COLO829 (cell line): Measurements from ENCODE around the gene AHDC1.
A peak's percentile ranks its signal among the peaks of the same experiment; 100 is the strongest.
"Not testable (repeated sequence)": the region's sequence is repeated elsewhere in the genome, so short reads cannot be mapped to it uniquely, and the experiment has no call there.

Source experiments
- DNase-seq: peaks from one replicate; pipeline ENCODE4 v3.0.0; 2012; ENCODE audit warnings: low spot score

Gene AHDC1

GRCh38 chr1:27548136-27548853, 55.6 kb downstream of the AHDC1 start:
- no peak for DNase-seq

- no peak for DNase-seq
Measured at GRCh38 chr1:27547220-27548116, 56.5 kb downstream of the AHDC1 start.

GRCh38 chr1:27545876-27546275, 58.1 kb downstream of the AHDC1 start:
- no peak for DNase-seq

GRCh38 chr1:27545271-27545670, 58.7 kb downstream of the AHDC1 start:
- DNase-seq = no peak

GRCh38 chr1:27544834-27545233, 59.1 kb downstream of the AHDC1 start:
- DNase-seq = no peak

- DNase-seq = no peak
Measured at GRCh38 chr1:27543284-27543683, 60.7 kb downstream of the AHDC1 start.

GRCh38 chr1:27542463-27543273, 61.3 kb downstream of the AHDC1 start:
- DNase-seq = no peak

GRCh38 chr1:27539901-27540861, 63.8 kb downstream of the AHDC1 start:
- peak; percentile 79 for DNase-seq

- no peak for DNase-seq
Measured at GRCh38 chr1:27538793-27539192, 65.2 kb downstream of the AHDC1 start.

GRCh38 chr1:27538305-27538676, 65.7 kb downstream of the AHDC1 start:
- DNase-seq = not testable (repeated sequence)

GRCh38 chr1:27536767-27537166, 67.2 kb downstream of the AHDC1 start:
- no peak for DNase-seq

GRCh38 chr1:27536010-27536757, 67.8 kb downstream of the AHDC1 start:
- no peak for DNase-seq

- no peak for DNase-seq
Measured at GRCh38 chr1:27535386-27535785, 68.6 kb downstream of the AHDC1 start.

GRCh38 chr1:27531959-27532685, 71.8 kb downstream of the AHDC1 start:
- no peak for DNase-seq

GRCh38 chr1:27530192-27530591, 73.8 kb downstream of the AHDC1 start:
- no peak for DNase-seq

- DNase-seq = no peak
Measured at GRCh38 chr1:27529704-27530018, 74.3 kb downstream of the AHDC1 start.

- DNase-seq = no peak
Measured at GRCh38 chr1:27528818-27529703, 74.9 kb downstream of the AHDC1 start.

- DNase-seq = no peak
Measured at GRCh38 chr1:27527890-27528817, 75.8 kb downstream of the AHDC1 start.
